Sigmoid colon (tissue), 3 donors: ENCODE results near the gene CYB5R3.

ENCODE experiments used
- POLR2A ChIP-seq, 2 donors: fragments of 450-650 bp; IDR thresholded peaks; one replicate each; pipeline ENCODE4 v1.6.1; 2016; ENCODE audit warnings: antibody characterized with exemption in 2 of 2, mild to moderate bottlenecking in 2 of 2, moderate library complexity in 2 of 2
- TF ChIP-seq, protein P1 (sequence below), 4 experiments: fragments of 450-650 bp in 3 of 4; fragments of 200-600 bp in 1 of 4; IDR thresholded peaks; one replicate each; pipeline ENCODE4 v1.5.1; 2016 to 2019; ENCODE audit warnings: antibody characterized with exemption in 4 of 4, mild to moderate bottlenecking in 3 of 4, moderate library complexity in 2 of 4

DNA sequence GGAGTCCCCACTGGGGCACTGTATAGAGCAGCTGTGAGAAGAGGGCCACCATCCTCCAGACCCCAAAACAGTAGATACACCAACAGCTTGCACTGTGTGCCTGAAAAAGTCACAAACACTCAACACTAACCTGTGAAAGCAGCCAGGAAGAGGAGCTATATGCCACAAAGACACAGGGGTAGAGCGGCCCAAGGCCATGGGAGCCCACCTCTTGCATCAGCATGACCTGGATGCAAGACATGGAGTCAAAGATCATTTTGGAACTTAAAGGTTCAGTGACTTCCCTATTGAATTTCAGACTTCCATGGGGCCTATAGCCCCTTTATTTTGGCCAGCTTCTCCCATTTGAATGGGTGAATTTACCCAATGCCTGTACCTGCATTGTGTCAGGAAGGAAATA, 29.7 kb upstream of the CYB5R3 start:
- TF ChIP-seq, protein P1, sequence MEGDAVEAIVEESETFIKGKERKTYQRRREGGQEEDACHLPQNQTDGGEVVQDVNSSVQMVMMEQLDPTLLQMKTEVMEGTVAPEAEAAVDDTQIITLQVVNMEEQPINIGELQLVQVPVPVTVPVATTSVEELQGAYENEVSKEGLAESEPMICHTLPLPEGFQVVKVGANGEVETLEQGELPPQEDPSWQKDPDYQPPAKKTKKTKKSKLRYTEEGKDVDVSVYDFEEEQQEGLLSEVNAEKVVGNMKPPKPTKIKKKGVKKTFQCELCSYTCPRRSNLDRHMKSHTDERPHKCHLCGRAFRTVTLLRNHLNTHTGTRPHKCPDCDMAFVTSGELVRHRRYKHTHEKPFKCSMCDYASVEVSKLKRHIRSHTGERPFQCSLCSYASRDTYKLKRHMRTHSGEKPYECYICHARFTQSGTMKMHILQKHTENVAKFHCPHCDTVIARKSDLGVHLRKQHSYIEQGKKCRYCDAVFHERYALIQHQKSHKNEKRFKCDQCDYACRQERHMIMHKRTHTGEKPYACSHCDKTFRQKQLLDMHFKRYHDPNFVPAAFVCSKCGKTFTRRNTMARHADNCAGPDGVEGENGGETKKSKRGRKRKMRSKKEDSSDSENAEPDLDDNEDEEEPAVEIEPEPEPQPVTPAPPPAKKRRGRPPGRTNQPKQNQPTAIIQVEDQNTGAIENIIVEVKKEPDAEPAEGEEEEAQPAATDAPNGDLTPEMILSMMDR (IDR thresholded peaks at IDR 0.05) = no peak
- TF ChIP-seq POLR2A (IDR thresholded peaks at IDR 0.05) = no peak
